Activated CD4-positive, alpha-beta T cell treated with anti-CD3 and anti-CD28 coated beads, Interleukin-2, amount 10 ng/mL, durations not matched to agents 24 days and 14 days (primary cell): ENCODE measurements around the gene OBP2A. TPM values are rescaled to one million over a fixed set of nuclear protein-coding genes. Genes with fewer than 3 reads are reported as not detected.

Experiments used
- DNase-seq: peaks from one replicate; pipeline ENCODE4 v3.0.0; 2022
- H3K27ac Mint-ChIP-seq: one replicate; pipeline ENCODE4 v1.8.0; 2022; ENCODE audit warnings: mild to moderate bottlenecking, mixed read lengths
- H3K27me3 Mint-ChIP-seq: one replicate; pipeline ENCODE4 v1.8.0; 2022; ENCODE audit warnings: mixed read lengths
- H3K36me3 Mint-ChIP-seq: one replicate; pipeline ENCODE4 v1.8.0; 2022; ENCODE audit warnings: low read depth, mild to moderate bottlenecking, mixed read lengths
- H3K4me1 Mint-ChIP-seq: one replicate; pipeline ENCODE4 v1.8.0; 2021; ENCODE audit warnings: mixed read lengths
- H3K4me3 Mint-ChIP-seq: one replicate; pipeline ENCODE4 v1.8.0; 2022; ENCODE audit warnings: mild to moderate bottlenecking, moderate library complexity, mixed read lengths
- H3K9me3 Mint-ChIP-seq: one replicate; pipeline ENCODE4 v1.8.0; 2021; ENCODE audit warnings: mixed read lengths
- intact Hi-C: fragments of 100-400 bp; cut with micrococcal nuclease; formaldehyde crosslinking; loops from one replicate; pipeline ENCODE4 v1.15.1; 2023
- total RNA-seq: library from RNA; stranded (reverse); gene quantifications from 2 replicates; pipeline ENCODE4 v1.2.3, GENCODE V29; 2022

OBP2A gene
- total RNA-seq, 1 donor from 2014 or later, result not detected

DNA sequence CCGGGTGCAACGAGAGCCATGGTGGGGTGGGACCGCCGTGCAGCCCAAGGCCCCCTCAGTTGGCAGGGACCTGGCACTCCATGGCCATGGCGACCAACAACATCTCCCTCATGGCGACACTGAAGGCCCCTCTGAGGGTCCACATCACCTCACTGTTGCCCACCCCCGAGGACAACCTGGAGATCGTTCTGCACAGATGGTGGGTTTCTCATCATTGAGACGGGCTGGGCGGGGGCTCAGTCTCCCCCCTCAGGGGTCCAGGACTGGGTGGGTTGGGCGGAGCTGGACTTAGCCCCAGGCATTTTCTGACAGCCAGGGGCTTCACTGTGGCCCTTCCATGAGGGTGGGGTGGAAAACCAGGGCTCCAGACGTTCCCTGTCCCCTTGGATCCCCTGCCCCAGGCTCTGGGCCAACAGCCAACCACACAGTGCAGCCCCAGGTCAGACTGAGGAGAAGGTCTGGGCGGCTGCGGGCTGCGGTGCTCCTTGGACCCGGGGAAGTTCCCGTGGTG, 16.4 kb downstream of the OBP2A start:
- Mint-ChIP-seq H3K36me3 (no peaks in the 10 kb centered on the region), H3K4me3 (no peak overlapping the region), H3K9me3 (no peaks in the 10 kb centered on the region), H3K27ac (no peak overlapping the region), H3K4me1 (no peaks in the 10 kb centered on the region), H3K27me3 (peaks cover 2% of the 10 kb centered on the region)
- intact Hi-C loops, result no loop called here
- no peak for DNase-seq

DNA sequence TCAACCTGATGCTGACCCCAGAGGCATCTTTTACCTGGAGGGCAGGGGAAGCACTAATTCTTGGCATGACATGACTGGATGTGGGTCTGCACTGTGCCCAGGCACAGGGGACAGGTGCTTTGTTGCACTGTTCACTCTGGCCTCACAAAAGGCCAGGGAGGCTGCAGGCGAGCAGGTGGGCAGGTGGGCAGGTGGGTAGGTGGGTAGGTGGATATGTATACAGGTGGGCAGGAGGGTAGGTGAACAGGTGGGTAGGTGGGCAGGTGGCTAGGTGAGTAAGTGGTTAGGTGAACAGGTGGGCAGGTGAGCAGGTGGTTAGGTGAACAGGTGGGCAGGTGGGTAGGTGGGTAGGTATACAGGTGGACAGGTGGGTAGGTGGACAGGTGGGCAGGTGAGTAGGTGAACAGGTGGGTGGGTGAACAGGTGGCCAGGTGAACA, 17.1 kb downstream of the OBP2A start:
- Mint-ChIP-seq H3K36me3 (no peaks in the 10 kb centered on the region), H3K27ac (no peak overlapping the region), H3K4me3 (no peak overlapping the region), H3K27me3 (peaks cover 2% of the 10 kb centered on the region), H3K9me3 (no peaks in the 10 kb centered on the region), H3K4me1 (no peaks in the 10 kb centered on the region)
- no peak for DNase-seq
- intact Hi-C loops, result no loop called here

GRCh38 chr9:135563858-135564257, 17.9 kb downstream of the OBP2A start:
- intact Hi-C loops, result no loop called here
- Mint-ChIP-seq H3K27me3 (peaks cover 2% of the 10 kb centered on the region), H3K4me3 (no peak overlapping the region), H3K4me1 (no peaks in the 10 kb centered on the region), H3K9me3 (no peaks in the 10 kb centered on the region), H3K36me3 (no peaks in the 10 kb centered on the region), H3K27ac (peak overlapping the region; percentile 67)
- no peak for DNase-seq

- intact Hi-C loops, result no loop called here
- H3K4me1 Mint-ChIP-seq, result no peaks in the 10 kb centered on the region
- H3K27me3 Mint-ChIP-seq, result peaks cover 3% of the 10 kb centered on the region
- H3K9me3 Mint-ChIP-seq, result no peaks in the 10 kb centered on the region
- H3K27ac Mint-ChIP-seq, result no peak overlapping the region
- no peak overlapping the region for H3K4me3 Mint-ChIP-seq
- no peaks in the 10 kb centered on the region for H3K36me3 Mint-ChIP-seq
- no peak for DNase-seq
Observed at GRCh38 chr9:135565141-135565628, 19.3 kb downstream of the OBP2A start.

DNA sequence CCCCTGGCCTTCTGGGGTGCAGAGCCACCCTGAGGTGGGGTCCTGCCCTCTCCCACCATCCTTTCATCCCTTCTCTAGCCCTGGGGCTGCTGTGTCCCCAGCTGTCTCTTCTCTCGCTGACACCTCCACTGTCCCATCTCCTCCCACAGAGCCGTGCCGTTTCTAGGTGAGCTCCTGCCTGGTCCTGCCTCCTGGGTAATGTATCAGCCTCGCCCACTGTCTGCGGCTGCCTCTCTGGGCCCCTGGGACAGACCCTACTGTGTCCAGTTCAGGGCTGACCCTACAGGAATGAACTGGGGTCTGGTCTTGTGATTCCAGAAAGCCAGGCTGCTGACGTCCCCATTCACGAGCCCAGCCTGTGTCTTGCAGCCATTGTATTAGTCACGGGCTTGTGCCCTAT, 19.7 kb downstream of the OBP2A start:
- no peaks in the 10 kb centered on the region for H3K4me1 Mint-ChIP-seq
- intact Hi-C loops, result no loop called here
- no peak overlapping the region for H3K4me3 Mint-ChIP-seq
- peaks cover 3% of the 10 kb centered on the region for H3K27me3 Mint-ChIP-seq
- H3K9me3 Mint-ChIP-seq, result no peaks in the 10 kb centered on the region
- no peaks in the 10 kb centered on the region for H3K36me3 Mint-ChIP-seq
- no peak for DNase-seq
- no peak overlapping the region for H3K27ac Mint-ChIP-seq

GRCh38 chr9:135566552-135566951, 20.6 kb downstream of the OBP2A start:
- intact Hi-C loops, result no loop called here
- DNase-seq, result no peak
- Mint-ChIP-seq H3K9me3 (no peaks in the 10 kb centered on the region), H3K4me1 (no peaks in the 10 kb centered on the region), H3K4me3 (no peak overlapping the region), H3K27ac (no peak overlapping the region), H3K27me3 (peaks cover 3% of the 10 kb centered on the region), H3K36me3 (no peaks in the 10 kb centered on the region)

DNA sequence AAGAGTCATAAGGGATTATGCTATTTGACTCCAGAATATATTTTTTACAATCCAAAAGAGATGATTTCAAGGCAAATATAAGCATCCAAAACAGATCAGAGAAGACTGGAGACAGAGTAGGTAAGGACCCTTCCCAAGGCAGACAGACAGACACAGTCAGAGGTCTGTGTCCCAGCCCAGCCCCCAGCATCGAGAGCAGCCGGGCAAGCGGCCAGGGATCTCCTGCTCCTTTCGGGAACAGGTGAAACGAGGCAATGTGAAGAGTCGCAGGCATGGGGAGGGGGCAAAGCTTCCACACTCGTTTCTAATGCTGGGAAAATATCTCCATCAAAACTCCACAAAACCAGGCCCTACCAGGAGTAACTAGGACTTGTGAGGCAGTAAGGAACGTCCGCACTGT, 21.4 kb downstream of the OBP2A start:
- Mint-ChIP-seq H3K9me3 (no peaks in the 10 kb centered on the region), H3K36me3 (no peaks in the 10 kb centered on the region), H3K4me1 (no peaks in the 10 kb centered on the region), H3K27ac (no peak overlapping the region), H3K27me3 (peaks cover 3% of the 10 kb centered on the region), H3K4me3 (no peak overlapping the region)
- no peak for DNase-seq
- intact Hi-C loops, result no loop called here

- H3K4me1 Mint-ChIP-seq, result no peaks in the 10 kb centered on the region
- no peak for DNase-seq
- no peaks in the 10 kb centered on the region for H3K36me3 Mint-ChIP-seq
- no peaks in the 10 kb centered on the region for H3K9me3 Mint-ChIP-seq
- intact Hi-C loops, result no loop called here
- peaks cover 3% of the 10 kb centered on the region for H3K27me3 Mint-ChIP-seq
- H3K27ac Mint-ChIP-seq, result no peak overlapping the region
- no peak overlapping the region for H3K4me3 Mint-ChIP-seq
Observed at GRCh38 chr9:135568026-135568425, 22.1 kb downstream of the OBP2A start.

GRCh38 chr9:135570456-135570855, 24.5 kb downstream of the OBP2A start:
- Mint-ChIP-seq H3K27ac (no peak overlapping the region), H3K9me3 (no peaks in the 10 kb centered on the region), H3K4me1 (no peaks in the 10 kb centered on the region), H3K27me3 (peaks cover 3% of the 10 kb centered on the region), H3K36me3 (no peaks in the 10 kb centered on the region), H3K4me3 (no peak overlapping the region)
- no peak for DNase-seq
- intact Hi-C loops, result no loop called here

DNA sequence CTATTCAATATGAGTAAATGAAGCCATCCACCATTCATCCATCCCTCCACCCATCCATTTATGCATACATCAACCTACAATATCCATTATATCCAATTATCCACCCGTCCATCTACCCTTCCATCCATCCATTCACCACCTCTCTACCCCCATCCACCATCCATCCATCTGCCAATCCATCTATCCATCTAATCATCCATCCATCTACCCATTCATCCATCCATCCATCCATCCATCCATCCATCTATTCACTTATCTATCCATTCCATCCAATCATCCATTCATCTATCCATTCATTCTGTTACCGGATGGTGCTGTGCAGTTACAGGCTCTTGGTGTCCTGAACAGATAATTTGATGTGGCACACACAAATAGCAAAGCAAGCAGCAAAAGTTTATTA, 26.3 kb downstream of the OBP2A start:
- no peaks in the 10 kb centered on the region for H3K36me3 Mint-ChIP-seq

GRCh38 chr9:135573124-135573523, 27.2 kb downstream of the OBP2A start:
- Mint-ChIP-seq H3K9me3 (no peaks in the 10 kb centered on the region), H3K27me3 (peaks cover 2% of the 10 kb centered on the region), H3K4me1 (no peaks in the 10 kb centered on the region), H3K27ac (no peak overlapping the region), H3K4me3 (no peak overlapping the region), H3K36me3 (no peaks in the 10 kb centered on the region)
- no peak for DNase-seq
- intact Hi-C loops, result no loop called here

More for the DNA sequence above, 26.3 kb downstream of the OBP2A start:
- H3K27ac Mint-ChIP-seq, result no peak overlapping the region
- no peak for DNase-seq
- H3K27me3 Mint-ChIP-seq, result peaks cover 2% of the 10 kb centered on the region
- H3K4me3 Mint-ChIP-seq, result no peak overlapping the region
- no peaks in the 10 kb centered on the region for H3K9me3 Mint-ChIP-seq
- H3K4me1 Mint-ChIP-seq, result no peaks in the 10 kb centered on the region
- intact Hi-C loops, result no loop called here

- no peak for DNase-seq
- Mint-ChIP-seq H3K9me3 (no peaks in the 10 kb centered on the region), H3K27ac (no peak overlapping the region), H3K27me3 (no peaks in the 10 kb centered on the region), H3K4me3 (no peak overlapping the region), H3K36me3 (no peaks in the 10 kb centered on the region), H3K4me1 (no peaks in the 10 kb centered on the region)
- intact Hi-C loops, result no loop called here
Observed at GRCh38 chr9:135574331-135574730, 28.4 kb downstream of the OBP2A start.

DNA sequence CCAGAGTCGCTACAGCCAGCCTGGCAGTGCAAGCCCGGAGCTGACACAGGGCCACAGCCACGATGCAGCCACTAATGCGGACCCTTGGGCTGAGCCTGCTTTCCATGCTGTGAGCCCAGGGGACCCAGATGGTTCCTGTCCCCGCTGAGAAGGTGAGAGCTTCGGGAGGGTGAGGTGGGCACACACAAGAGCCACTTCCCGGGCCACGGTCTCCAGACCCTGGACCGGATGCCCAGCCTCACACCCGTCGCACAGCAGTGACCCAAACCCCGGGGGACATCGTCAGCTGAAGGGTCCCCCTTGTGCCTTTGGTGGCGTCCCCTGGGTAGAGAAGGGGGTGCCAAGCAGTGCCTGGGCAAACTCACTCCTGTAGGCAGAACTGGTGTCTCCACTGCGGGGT, 29.0 kb downstream of the OBP2A start:
- Mint-ChIP-seq H3K4me3 (no peak overlapping the region), H3K27ac (no peak overlapping the region), H3K9me3 (no peaks in the 10 kb centered on the region), H3K36me3 (no peaks in the 10 kb centered on the region), H3K27me3 (no peaks in the 10 kb centered on the region), H3K4me1 (no peaks in the 10 kb centered on the region)
- no peak for DNase-seq
- intact Hi-C loops, result no loop called here

DNA sequence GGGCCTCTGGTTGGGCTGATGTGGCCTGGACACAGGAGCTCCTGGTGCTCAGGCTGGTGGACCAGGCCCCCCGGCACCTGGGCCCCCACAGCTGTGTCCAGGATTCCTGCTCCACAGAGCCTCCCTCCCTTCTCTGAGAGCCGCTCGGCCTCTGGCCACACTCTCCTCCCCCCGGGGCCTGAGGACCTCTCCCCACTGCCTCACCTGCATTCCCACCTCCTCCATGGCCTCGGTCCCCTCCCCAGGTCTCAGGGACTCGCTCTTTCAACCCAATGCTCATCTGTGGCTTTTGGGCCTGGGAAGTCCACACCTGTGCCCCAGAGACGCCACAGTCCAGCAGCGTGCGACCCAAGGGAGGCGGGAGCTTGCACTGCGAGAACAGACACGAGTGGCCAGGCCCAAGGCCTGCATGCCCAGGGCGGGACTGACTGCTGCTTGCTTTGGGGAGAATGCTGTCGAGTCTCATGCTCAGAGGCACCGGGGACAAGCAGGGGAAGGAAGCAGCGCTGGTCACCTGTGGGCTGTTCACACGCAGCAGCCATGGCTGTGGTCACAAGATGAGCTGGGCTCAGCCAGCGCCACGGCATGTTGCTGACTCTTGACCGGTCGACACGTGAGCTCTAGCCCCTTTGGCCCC, 30.2 kb downstream of the OBP2A start:
- Mint-ChIP-seq H3K27me3 (no peaks in the 10 kb centered on the region), H3K36me3 (no peaks in the 10 kb centered on the region), H3K27ac (no peak overlapping the region), H3K4me3 (no peak overlapping the region), H3K9me3 (no peaks in the 10 kb centered on the region), H3K4me1 (no peaks in the 10 kb centered on the region)
- DNase-seq, result no peak
- intact Hi-C loops, result no loop called here

DNA sequence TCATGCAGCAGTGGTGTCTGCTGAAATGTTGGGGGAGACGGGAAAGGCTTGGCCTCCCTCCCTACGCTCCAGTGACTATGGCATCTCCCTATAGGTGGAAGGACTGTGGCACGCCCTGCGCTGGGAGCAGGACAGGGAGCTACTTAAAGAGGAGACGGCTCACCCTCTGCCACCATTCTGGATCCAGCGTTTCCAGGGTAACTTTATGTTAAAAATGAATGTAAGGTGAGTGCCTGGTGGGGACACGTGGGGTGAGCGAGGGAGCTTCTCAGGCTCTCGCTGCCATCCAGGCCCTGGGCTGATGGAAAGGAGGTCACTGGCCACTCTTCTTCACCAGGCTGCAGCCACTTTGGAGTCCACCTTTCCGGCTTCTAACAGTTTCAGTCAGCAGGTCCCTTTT, 31.3 kb downstream of the OBP2A start:
- Mint-ChIP-seq H3K9me3 (no peaks in the 10 kb centered on the region), H3K27me3 (no peaks in the 10 kb centered on the region), H3K4me3 (no peak overlapping the region), H3K36me3 (no peaks in the 10 kb centered on the region), H3K27ac (no peak overlapping the region), H3K4me1 (no peaks in the 10 kb centered on the region)
- intact Hi-C loops, result no loop called here
- DNase-seq, result no peak
